HG03175 (cell line): Measurements from ENCODE around the gene PSMF1.

Source experiments
- ATAC-seq: cut with Tn5 transposase; IDR thresholded peaks from one replicate; pipeline ENCODE4 v1.9.1; 2021; ENCODE audit warnings: mild to moderate bottlenecking, moderate library complexity; ENCODE audit not compliant: unreplicated experiment

PSMF1 gene, protein sequence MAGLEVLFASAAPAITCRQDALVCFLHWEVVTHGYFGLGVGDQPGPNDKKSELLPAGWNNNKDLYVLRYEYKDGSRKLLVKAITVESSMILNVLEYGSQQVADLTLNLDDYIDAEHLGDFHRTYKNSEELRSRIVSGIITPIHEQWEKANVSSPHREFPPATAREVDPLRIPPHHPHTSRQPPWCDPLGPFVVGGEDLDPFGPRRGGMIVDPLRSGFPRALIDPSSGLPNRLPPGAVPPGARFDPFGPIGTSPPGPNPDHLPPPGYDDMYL

DNA sequence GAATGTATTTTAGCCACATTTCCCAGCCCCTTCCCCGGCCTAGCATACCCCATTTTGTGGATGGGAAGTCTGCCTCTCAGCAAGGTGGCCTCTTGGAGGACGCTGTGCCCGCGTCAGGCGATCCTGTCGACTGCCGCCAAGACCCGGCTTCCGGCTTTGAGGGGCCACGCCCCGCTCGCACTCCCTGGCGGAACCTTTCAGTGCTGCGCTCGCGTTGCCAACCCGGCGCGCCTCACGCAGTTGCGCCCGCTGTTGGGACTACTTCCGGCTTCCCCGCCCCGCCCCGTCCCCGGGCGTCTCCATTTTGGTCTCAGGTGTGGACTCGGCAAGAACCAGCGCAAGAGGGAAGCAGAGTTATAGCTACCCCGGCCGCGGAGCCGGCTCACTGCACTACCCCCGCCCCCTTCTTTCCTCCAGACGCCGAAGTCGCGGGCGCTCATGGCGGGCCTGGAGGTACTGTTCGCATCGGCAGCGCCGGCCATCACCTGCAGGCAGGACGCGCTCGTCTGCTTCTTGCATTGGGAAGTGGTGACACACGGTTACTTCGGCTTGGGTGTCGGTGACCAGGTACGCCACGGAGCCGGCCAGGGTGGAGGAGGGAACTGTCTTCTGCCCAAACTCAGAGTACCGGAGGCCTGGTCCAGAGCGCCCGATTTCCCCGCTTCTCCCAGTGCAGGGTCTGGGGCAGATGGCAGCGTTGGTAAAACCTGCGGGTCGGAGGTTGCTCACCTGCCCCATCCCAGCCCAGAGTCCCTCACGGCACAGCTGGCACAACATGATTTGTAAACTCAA lies at the start of gene PSMF1:
TSS of gene PSMF1 (plus strand) at position 267 of the 792 bp plus-strand sequence. CDS start at position 439, 172 bp downstream.
- ATAC-seq: peak; percentile 93

DNA sequence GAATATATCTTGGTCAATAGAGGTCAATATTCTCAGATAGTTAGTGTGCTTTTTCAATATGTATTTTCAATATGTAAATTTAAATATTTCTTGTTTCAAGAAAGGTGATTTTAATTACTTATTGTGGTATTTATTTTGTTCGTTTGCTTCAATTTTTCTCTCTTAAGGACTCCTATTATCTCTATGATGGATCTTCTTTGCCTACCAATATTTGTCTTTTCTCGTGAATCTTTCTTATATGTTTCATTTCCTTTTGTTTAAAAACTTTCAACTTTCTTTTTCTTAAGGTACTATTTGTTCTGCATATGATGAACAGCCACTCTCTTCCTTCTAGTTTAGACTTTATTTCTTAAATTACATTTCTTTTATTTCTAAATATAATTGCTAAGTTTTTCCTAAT lies 46.1 kb upstream of the PSMF1 start:
- no peak for ATAC-seq

DNA sequence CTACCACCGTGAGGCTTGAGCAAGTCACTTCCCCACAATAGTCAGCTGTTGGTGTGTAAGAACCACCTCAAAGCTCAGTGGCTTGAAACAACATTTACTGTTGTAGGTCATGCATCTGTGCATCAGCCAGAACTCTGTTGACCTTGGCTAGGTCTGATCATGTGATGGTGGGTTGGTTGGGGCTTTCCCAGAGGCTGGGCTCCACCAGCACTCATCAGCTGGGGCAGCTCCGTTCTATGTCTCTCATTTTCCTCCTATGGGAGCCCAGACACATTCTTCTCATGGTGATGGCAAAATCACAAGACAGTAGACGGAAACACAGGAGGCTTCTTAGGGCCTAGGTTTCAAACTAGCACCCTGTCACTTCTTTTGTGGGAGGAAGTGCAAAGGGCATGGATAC lies 42.8 kb upstream of the PSMF1 start:
- ATAC-seq: no peak

DNA sequence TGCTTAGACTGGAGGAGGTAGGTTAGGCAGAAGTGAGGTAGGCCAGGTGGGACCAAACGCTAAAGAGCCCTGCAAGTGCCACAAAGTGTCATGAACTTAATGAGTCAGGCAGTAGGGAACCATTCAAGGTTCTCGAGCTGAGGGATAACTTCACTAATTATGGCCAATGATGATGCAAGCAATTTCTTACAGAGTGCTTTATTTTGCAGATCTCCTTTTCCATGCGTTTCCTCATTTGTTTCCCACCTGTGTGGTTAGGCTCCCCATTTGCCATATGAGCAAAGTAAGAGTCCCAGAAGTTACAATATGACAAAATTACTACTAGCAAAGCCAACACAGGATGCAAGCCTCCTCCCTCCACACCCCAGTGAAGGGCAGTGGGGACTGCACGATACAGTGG lies 36.5 kb upstream of the PSMF1 start:
- ATAC-seq: no peak

DNA sequence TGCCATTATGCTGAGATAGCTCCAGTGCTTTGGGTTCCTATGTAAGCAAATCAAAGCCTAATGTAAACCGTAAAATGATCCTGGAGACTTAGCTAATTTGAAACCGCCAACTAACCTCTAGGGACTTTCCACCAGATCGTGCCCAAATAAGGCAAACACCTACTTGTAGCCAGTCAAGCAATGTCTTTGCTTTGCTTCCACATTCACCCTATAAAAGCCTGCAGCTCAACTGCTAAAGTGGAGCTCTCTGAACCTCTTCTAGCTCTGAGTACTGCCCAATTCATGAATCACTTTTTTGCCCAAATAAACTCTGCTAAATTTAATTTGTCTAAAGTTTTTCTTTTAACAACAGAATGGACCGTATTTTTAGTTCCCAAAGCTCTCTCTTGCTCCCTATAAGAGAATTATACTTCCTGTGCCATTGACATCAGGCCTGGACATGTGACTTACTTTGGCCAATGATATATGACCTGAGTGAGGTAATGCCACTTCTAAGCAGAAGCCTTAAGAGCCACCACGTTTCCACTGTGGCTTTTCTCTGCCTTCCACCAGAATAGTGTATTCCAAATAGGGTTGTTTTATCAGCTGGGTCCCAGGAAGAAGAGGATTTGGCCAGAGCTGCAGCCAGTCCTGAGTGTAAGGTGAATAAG lies 34.8 kb upstream of the PSMF1 start:
- ATAC-seq: no peak

DNA sequence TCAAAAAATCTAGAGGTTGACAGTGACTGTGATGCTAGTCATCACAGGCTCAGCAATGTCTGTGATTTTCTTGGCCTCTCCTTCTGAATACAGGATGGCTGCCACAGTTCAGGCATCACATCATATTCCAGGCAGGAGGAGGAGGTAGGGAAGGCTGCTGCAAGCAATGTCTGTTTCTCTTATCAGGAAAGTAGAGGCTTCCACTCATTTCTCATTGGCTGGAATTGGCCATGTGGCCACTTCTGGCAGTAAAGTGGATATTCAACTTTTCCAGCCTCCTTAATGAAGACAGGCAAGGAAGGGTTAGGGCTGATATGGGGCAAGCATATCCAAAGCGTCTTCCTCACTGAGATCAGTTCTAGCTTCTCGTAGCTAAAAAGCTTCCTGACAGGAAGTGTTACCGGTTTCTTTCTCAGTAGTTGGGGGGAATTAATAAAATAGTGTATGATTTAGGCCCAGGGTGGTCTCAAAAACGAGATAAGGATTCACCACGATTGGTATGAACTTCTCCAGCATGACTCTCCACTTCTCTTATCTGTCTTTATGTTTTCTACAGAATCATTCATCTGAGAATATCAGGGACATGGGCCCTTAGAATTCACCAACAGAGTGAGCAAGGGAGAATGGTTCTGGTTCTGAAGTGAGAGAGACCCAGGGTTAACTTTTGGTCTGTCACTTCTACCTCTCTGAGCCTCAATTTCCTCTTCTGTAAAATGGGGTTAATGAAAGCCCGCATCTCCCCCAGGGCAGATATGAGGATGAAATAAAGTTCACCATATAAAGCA lies 32.7 kb upstream of the PSMF1 start:
- no peak for ATAC-seq

DNA sequence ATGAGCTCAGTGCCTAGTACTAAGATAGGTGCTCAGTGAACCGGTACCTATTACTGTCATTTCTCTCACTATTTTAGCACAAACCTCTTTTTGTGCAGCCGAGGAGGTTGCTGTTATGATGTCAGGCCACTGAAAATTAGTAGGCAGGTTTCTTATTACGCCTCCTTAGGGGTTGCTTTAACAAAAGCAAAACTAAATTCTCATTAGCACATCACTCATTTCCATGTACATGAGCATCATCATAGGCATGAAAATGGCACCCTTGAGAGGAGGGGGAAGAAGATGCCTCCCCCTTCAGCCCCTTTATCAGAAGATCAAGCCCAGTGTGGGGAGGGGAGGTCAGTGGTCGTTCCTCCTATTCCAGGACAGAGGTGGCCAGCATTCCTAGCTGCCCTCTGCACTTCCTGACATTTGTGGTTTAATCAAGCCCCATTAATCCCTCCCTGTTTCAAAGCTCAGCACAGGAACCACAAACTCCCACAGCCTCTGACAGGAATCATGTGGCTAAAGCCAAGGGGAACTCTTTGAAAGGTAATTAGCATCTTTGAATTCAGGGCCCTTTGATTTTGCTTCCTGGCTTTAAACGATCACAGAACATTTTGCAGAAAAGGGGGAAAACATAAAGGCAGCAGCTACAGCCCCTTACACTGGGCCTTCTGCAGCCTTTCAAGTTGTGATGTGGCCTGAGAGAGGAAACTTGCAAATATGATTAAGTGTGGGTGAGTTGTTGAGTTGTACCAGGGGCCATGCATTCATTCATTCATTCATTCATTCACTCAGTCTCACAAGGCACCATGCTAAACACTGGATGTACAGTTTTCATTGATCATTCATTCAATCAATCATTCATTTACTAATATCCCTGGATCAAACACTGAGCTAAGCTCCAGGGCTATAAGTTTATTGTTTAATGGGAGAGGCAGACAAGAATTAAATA lies 31.9 kb upstream of the PSMF1 start:
- ATAC-seq: no peak

DNA sequence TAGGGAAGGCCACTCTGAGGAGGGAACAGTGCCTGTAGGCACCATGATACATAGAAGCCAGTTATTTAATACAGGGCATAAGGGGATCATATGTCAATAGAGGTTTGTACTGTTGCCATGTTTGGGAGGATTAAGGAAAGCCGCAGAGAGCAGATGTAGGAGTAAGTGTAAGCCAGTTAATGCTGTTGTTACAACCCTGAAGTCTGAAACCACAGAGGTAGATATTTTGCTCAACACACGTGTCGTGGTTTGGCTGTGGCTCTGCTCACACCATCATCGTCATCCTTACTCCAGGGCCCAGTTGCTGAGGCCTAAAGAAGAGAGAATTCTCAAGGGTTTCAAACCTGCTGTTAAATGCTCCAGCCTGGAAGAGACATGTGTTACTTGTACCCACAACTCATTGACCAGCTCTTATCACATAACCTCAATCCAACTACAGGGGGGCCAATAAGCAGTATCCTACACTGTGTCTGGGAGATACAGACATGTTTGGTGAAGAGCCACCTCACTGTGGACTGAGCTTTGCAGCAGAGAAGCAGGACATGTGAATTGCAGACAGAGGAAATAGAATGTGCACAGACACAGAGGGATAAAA lies 31.0 kb upstream of the PSMF1 start:
- ATAC-seq: no peak

DNA sequence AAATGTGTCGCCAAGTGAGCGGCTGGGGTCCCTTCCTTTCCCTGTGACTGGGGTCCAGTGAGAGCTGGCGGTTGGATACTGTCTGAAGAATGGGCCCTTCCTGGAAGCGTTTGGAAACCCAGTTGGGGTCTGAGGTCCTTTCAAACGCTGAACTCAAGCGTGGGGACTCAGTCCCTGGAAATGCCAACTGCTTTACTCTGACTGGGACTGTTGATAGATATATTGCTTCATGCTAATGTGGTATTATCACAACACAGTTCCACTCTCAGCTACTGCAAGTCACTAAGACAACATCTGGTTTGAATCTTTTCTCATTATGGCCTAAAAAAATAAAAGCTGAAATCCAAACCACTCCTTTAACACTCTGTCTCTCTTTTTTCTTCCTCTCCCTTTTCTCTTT lies 23.7 kb upstream of the PSMF1 start:
- no peak for ATAC-seq

DNA sequence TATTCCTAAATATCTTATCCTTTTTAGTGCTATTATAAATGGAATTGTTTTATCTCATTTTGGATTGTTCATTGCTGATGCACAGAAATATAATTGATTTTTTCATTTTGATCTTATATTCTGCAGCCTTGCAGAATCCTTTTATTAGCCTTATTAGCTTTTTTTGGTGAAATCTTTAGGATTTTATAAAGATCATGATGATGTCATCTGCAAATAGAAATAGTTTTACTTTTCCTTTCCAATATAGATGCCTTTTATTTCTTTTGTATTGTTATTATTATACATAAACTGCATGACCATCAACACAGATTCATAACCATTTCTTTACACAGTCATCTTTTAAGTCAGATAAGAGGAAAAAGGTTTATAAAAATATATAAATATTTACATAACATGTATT lies 16.9 kb upstream of the PSMF1 start:
- ATAC-seq: no peak

DNA sequence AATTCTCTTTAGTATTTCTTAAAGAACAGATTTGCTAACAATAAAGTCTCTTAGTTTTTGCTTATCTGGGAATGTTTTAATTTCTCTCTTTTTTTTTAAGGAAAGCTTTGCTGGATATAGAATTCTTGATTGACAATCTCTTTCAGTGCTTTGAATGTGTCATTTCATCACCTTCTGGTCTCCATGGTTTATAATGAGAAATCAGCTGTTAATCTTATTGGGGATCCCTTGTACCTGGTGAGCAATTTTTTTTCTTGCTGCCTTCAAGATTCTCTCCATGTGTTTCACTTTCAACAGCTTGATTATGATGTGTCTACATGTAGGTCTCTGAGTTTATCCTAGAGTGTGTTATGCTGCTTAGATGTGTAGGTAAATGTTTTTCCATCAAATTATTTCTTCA lies 16.4 kb upstream of the PSMF1 start:
- no peak for ATAC-seq

DNA sequence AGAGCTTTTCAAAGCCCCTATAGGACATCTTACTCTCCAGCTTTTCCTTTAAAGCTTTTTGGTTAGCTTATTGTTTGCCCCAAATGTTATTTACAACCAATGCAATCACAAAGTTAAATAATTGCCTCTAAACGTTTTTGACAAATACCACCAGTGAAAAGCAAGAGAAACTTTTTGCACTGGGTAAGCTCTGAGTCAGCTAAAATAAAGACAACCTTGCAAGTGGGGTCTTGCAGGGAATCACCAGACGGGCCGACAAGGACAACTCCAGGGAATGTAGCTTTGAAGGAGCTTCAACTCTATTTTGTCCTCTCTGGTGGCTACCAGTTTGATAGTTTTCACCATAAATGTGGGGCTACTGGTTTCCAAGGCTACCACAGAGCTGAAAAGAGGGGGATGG lies 14.7 kb upstream of the PSMF1 start:
- ATAC-seq: no peak

DNA sequence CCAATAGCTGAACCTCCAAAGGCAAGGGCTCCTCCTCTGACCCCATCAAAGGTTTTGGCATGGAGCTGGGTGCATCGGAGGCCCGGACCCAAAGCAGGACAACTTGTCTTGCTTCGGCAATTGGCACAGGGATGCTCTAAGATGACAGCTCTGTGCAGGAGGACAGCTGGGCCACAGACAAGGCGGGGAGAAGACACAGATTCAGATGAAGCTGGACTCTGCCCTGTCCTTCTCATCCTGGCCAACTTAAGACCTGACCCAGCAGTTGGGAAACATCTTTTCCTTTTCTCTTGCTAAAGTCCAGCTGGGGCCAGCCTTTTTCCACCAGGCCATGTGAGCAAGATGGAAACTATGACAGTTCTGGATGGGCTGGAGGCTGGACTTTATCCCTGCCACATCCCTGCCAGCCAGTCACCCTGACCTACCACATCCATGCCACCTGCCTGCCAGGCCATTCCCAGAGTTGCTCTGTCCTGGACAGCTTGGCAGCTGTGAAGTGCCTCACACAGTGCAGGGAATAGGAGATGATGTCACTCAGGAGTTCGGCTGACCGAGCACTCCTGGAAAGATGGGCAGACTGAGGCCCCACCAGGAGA lies 12.7 kb upstream of the PSMF1 start:
- no peak for ATAC-seq

DNA sequence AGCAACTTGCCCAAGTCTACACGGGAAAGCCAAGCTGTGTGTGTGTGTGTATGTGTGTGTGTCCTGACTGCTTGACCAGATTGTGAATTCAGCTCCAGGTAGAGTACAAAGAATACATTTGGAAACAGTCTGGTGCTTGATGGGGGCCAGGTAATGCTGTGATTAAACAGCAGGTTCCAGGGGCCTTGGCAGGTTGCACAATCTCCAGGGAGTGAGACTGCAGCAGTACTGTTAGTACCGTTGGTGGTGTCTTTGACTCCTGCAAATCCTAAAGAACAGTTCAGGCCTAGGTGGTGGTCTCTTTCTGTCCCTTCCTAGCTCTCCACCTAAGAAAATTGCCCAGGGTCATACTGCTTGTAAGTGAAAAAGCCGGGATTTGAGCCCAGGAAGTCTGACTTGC lies 11.2 kb upstream of the PSMF1 start:
- ATAC-seq: no peak

DNA sequence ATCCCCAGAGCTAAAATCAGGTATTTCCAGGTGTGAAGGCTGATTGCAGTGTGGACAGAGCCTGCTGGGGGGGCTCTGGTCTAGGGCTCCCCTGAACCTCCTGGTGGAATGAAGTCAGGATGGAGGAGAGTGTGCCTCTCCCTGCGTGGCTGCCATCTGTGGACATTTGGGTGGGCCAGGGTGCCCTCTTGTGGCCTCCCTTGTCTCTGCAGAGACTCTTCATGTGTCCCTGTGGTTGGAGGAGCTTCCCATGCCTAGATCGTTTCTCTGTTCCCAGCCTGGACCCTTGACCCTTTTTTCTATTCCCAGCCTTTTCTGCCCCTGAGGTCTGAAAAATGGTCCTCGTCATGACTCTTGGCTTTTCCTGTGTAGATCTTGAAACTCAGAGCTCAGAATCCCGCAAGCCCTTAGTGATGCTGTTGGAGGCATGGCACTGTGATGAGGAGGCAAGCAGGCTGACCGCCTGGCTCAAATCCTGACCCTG lies 9.9 kb upstream of the PSMF1 start:
- ATAC-seq: no peak

DNA sequence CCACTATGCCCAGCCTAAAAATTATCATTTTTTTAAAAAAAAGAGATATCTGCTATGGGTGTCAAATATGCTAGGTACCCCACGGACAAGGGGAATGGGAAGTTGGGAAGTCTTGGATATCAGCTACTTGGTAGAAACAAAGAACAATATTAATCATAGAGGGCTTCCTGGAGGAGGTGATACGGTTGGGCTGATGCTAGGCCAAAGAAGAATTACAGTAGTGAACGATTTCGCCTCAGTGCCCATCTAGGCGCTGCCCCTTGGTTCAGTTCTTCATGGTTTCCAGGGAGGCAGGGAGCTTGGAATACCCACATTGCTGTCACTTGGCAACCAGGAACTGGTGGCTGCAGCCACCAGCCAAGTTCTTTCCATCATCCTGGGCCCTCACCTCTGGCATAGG lies 5.5 kb upstream of the PSMF1 start:
- no peak for ATAC-seq

DNA sequence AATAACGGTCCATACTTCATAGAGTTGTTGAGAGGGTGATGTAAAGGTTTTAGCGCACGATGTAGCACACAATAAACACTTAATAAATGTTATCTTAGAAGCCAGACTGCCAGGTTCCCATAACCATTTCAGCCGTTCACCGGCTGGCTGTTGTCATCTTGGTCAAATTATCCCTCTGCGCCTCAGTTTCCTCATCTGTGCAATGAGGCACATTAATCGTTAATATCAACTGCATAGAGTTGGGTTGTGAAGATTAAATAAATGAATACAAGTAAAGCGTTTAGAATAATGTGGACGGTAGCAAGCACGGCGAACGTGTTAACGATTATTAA lies 432 bp upstream of the PSMF1 start:
- ATAC-seq: no peak

DNA sequence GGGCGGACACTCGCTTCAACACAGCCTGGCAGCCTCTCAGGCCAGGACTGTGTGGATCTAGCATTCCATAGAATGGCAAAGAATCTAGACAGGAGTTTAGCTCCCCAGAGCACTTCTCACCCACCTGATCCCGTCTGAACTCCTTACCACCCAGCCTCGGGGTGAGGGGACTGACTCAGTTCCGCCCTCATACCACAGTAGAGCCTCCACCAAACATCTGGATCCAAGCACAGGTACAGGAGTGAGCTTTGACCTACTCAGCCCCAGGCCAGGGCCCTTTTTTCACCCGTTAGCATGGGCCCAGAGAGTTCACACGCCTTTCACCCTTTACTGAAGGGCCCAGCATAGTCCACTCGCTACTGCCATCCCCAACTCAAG lies 715 bp downstream of the PSMF1 start:
- no peak for ATAC-seq

DNA sequence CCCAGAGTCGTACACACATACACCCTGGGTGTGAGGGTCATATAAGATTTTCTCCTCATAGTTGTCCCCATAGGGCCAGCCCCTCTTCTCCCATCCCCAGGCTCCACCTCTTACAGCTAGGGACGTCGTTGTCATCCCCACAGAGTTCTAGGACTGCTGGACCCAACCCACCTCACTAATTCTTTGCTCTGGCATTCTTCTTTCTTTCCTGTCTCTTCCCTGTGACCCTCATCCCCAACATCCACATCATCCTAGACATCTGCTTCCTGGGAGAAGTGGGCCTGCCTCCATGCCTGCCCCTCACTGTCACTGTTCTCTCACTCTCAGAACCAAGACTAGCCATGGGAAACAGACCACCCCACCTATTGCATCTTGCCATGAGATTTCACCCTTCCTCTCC lies 1.1 kb downstream of the PSMF1 start:
- no peak for ATAC-seq
